Activated CD8-positive, alpha-beta memory T cell treated with anti-CD3 and anti-CD28 coated beads, Interleukin-2, amount 50 U/mL, for 4 hours (primary cell): ENCODE data around the gene CLTRN.

Source experiments
- DNase-seq: peaks from one replicate; pipeline ENCODE4 v3.0.0-alpha.2; 2020

The CLTRN gene

GRCh38 chrX:15646543-15646942 lies 18.1 kb downstream of the CLTRN start:
- DNase-seq = no peak

GRCh38 chrX:15646031-15646430 lies 18.6 kb downstream of the CLTRN start:
- no peak for DNase-seq

- DNase-seq = no peak
Observed at GRCh38 chrX:15645266-15645665, 19.3 kb downstream of the CLTRN start.

GRCh38 chrX:15644560-15644872 lies 20.1 kb downstream of the CLTRN start:
- DNase-seq = no peak

GRCh38 chrX:15643786-15644559 lies 20.6 kb downstream of the CLTRN start:
- no peak for DNase-seq

GRCh38 chrX:15631637-15632036 lies 33.0 kb downstream of the CLTRN start:
- no peak for DNase-seq

- no peak for DNase-seq
Observed at GRCh38 chrX:15623054-15623453, 41.6 kb downstream of the CLTRN start.

- DNase-seq = no peak
Observed at GRCh38 chrX:15619053-15619755, 45.4 kb downstream of the CLTRN start.

GRCh38 chrX:15617111-15617510 lies 47.5 kb downstream of the CLTRN start:
- no peak for DNase-seq

- no peak for DNase-seq
Observed at GRCh38 chrX:15616531-15616930, 48.1 kb downstream of the CLTRN start.

- DNase-seq = no peak
Observed at GRCh38 chrX:15607067-15607466, 57.5 kb downstream of the CLTRN start.

- DNase-seq = no peak
Observed at GRCh38 chrX:15606136-15606535, 58.5 kb downstream of the CLTRN start.

GRCh38 chrX:15605226-15605625 lies 59.4 kb downstream of the CLTRN start:
- DNase-seq = no peak

- no peak for DNase-seq
Observed at GRCh38 chrX:15602761-15603160, 61.8 kb downstream of the CLTRN start.

GRCh38 chrX:15601932-15602331 lies 62.7 kb downstream of the CLTRN start:
- no peak for DNase-seq

GRCh38 chrX:15600745-15601144 lies 63.9 kb downstream of the CLTRN start, which contains the start of gene ACE2:
ACE2 (minus strand) TSS chrX:15600960; CDS start chrX:15600911, 49 bp downstream.
- no peak for DNase-seq

GRCh38 chrX:15600049-15600448 lies 64.6 kb downstream of the CLTRN start:
- DNase-seq = no peak

GRCh38 chrX:15599461-15599860 lies 65.1 kb downstream of the CLTRN start:
- DNase-seq = no peak

GRCh38 chrX:15598026-15598425 lies 66.6 kb downstream of the CLTRN start:
- DNase-seq = no peak

GRCh38 chrX:15594371-15594770 lies 70.2 kb downstream of the CLTRN start:
- DNase-seq = no peak

GRCh38 chrX:15579778-15580747 lies 84.5 kb downstream of the CLTRN start:
- no peak for DNase-seq
